ENCODE data around the gene TAS2R41. TPM values are rescaled to one million over a fixed set of nuclear protein-coding genes. Genes with fewer than 3 reads are reported as not detected.
"Not testable (repeated sequence)": the region's sequence is repeated elsewhere in the genome, so short reads cannot be mapped to it uniquely, and the experiment has no call there.

TAS2R41 gene
- total RNA-seq, 1 donor, result 1.3 TPM

- DNase-seq (ENCODE audit: low read depth in 2 of 3, low spot score in 2 of 3), result no peak
Measured at GRCh38 chr7:143514995-143515735, 37.5 kb downstream of the TAS2R41 start.

- no peak for DNase-seq (ENCODE audit: low read depth in 2 of 3, low spot score in 2 of 3)
Measured at GRCh38 chr7:143516981-143517380, 39.3 kb downstream of the TAS2R41 start.

GRCh38 chr7:143518521-143518920 is 40.8 kb downstream of the TAS2R41 start:
- no peak for DNase-seq (ENCODE audit: low read depth in 2 of 3, low spot score in 2 of 3)

- DNase-seq (ENCODE audit: low read depth in 2 of 3, low spot score in 2 of 3), result no peak
Measured at GRCh38 chr7:143518941-143519340, 41.3 kb downstream of the TAS2R41 start.

- no peak for DNase-seq (ENCODE audit: low read depth in 2 of 3, low spot score in 2 of 3)
Measured at GRCh38 chr7:143519411-143520131, 41.9 kb downstream of the TAS2R41 start.

- DNase-seq (ENCODE audit: low read depth in 2 of 3, low spot score in 2 of 3), result not testable (repeated sequence)
Measured at GRCh38 chr7:143522309-143522916, 44.7 kb downstream of the TAS2R41 start.

Other genes with a start within 250 kb of the TAS2R41 start
- gene GSTK1, start 214.4 kb upstream of the TAS2R41 start, total RNA-seq, result 153 TPM
- not detected for gene TMEM139, start 192.9 kb upstream of the TAS2R41 start, total RNA-seq
- gene CASP2, start 189.5 kb upstream of the TAS2R41 start, total RNA-seq, result 64.4 TPM
- 0.54 TPM for gene CLCN1, start 161.8 kb upstream of the TAS2R41 start, total RNA-seq
- gene FAM131B, start 115.2 kb upstream of the TAS2R41 start, total RNA-seq, result 0.81 TPM
- gene ZYX, start 96.5 kb upstream of the TAS2R41 start, total RNA-seq, result 100 TPM
- gene EPHA1, start 69.0 kb upstream of the TAS2R41 start, total RNA-seq, result 6.2 TPM
- 0.27 TPM for gene TAS2R60, start 34.4 kb upstream of the TAS2R41 start, total RNA-seq
- under 0.01 TPM for gene CTAGE15, start 93.9 kb downstream of the TAS2R41 start, total RNA-seq
- 6.7 TPM for gene TCAF2, start 143.1 kb downstream of the TAS2R41 start, total RNA-seq

Measured in hematopoietic multipotent progenitor cell (in vitro differentiated cells).